WTC11 (cell line): ENCODE results near the gene NEDD4L. TPM values are rescaled to one million over a fixed set of nuclear protein-coding genes. Genes with fewer than 3 reads are reported as not detected.

ENCODE experiments used
- ATAC-seq: fragments of 200-7000 bp; cut with Tn5 transposase; 2 replicates; pipeline ENCODE4 v1.10.0; 2021; ENCODE audit warnings: mild to moderate bottlenecking, moderate library complexity
- CTCF ChIA-PET: fragments of 300-600 bp; sonication (Branson Sonifier 250); formaldehyde crosslinking; loops from one replicate; lab custom pipeline; 2021; ENCODE audit warnings: antibody characterized with exemption; lab: Charles Lee
- POLR2A ChIA-PET: fragments of 350-600 bp; sonication (Branson Sonifier 250); formaldehyde crosslinking; loops from one replicate; lab custom pipeline; 2021; ENCODE audit warnings: antibody characterized with exemption; lab: Charles Lee
- DNase-seq: peaks from one replicate; pipeline ENCODE4 v3.0.0; 2021; ENCODE audit warnings: low spot score
- H3K27ac Mint-ChIP-seq: 2 replicates; pipeline ENCODE4 v1.8.0; 2021; ENCODE audit warnings: mixed read lengths
- H3K27me3 Mint-ChIP-seq: 2 replicates; pipeline ENCODE4 v1.8.0; 2021; ENCODE audit warnings: low read depth, mild to moderate bottlenecking, moderate library complexity, mixed read lengths
- H3K36me3 Mint-ChIP-seq: 2 replicates; pipeline ENCODE4 v1.8.0; 2021; ENCODE audit warnings: mixed read lengths
- H3K4me1 Mint-ChIP-seq: 2 replicates; pipeline ENCODE4 v1.8.0; 2022; ENCODE audit warnings: mixed read lengths
- H3K4me3 Mint-ChIP-seq: 2 replicates; pipeline ENCODE4 v1.8.0; 2021; ENCODE audit warnings: mild to moderate bottlenecking, moderate library complexity, mixed read lengths
- H3K9me3 Mint-ChIP-seq: 2 replicates; pipeline ENCODE4 v1.8.0; 2021; ENCODE audit warnings: mixed read lengths
- AR ChIP-seq: fragments of 250-450 bp; sonication (Bioruptor Pico); IDR thresholded peaks from 2 replicates; pipeline ENCODE4 v1.9.0; 2021; ENCODE audit warnings: mild to moderate bottlenecking
- ATF2 ChIP-seq: sonication (generic); formaldehyde crosslinking; IDR thresholded peaks from 2 replicates; pipeline ENCODE4 v1.8.1; 2022; ENCODE audit warnings: low read depth, missing genetic modification reagents, borderline replicate concordance
- CREB1 ChIP-seq: sonication (generic); formaldehyde crosslinking; IDR thresholded peaks from 2 replicates; pipeline ENCODE4 v1.8.0; 2023; ENCODE audit warnings: mild to moderate bottlenecking, missing genetic modification reagents
- ELF4 ChIP-seq: sonication (generic); formaldehyde crosslinking; IDR thresholded peaks from 2 replicates; pipeline ENCODE4 v1.8.1; 2022; ENCODE audit warnings: low read depth, mild to moderate bottlenecking, moderate library complexity, missing genetic modification reagents
- EMX1 ChIP-seq: fragments of 250-450 bp; sonication (Bioruptor Pico); IDR thresholded peaks from 2 replicates; pipeline ENCODE4 v1.8.0; 2021; ENCODE audit warnings: mild to moderate bottlenecking
- ETV6 ChIP-seq: sonication (generic); formaldehyde crosslinking; IDR thresholded peaks from 2 replicates; pipeline ENCODE4 v1.8.1; 2022; ENCODE audit warnings: mild to moderate bottlenecking, missing genetic modification reagents
- GABPB1 ChIP-seq: sonication (generic); formaldehyde crosslinking; IDR thresholded peaks from 2 replicates; pipeline ENCODE4 v1.8.1; 2023; ENCODE audit warnings: mild to moderate bottlenecking, missing genetic modification reagents
- GRHL2 ChIP-seq: fragments of 250-450 bp; sonication (Bioruptor Pico); IDR thresholded peaks from 2 replicates; pipeline ENCODE4 v1.8.0; 2022; ENCODE audit warnings: mild to moderate bottlenecking, moderate library complexity; ENCODE audit not compliant: insufficient replicate concordance, severe bottlenecking
- JAZF1 ChIP-seq: fragments of 250-450 bp; sonication (Bioruptor Pico); IDR thresholded peaks from 2 replicates; pipeline ENCODE4 v1.9.0; 2021; ENCODE audit warnings: moderate library complexity, mild to moderate bottlenecking, inconsistent platforms
- KAT7 ChIP-seq: sonication (generic); formaldehyde crosslinking; IDR thresholded peaks from 2 replicates; pipeline ENCODE4 v1.8.1; 2023; ENCODE audit warnings: missing genetic modification reagents, mild to moderate bottlenecking, borderline replicate concordance
- MXD4 ChIP-seq: fragments of 250-450 bp; sonication (Bioruptor Pico); IDR thresholded peaks from 2 replicates; pipeline ENCODE4 v1.8.0; 2021; ENCODE audit warnings: mild to moderate bottlenecking, moderate library complexity, borderline replicate concordance
- SMAD4 ChIP-seq: sonication (generic); formaldehyde crosslinking; IDR thresholded peaks from 2 replicates; pipeline ENCODE4 v1.8.0; 2022; ENCODE audit warnings: mild to moderate bottlenecking, missing genetic modification reagents
- SP1 ChIP-seq: sonication (generic); formaldehyde crosslinking; conservative IDR thresholded peaks from 2 replicates; pipeline ENCODE4 v1.8.1; 2022; ENCODE audit warnings: missing genetic modification reagents
- USF1 ChIP-seq: sonication (generic); formaldehyde crosslinking; IDR thresholded peaks from 2 replicates; pipeline ENCODE4 v1.8.0; 2022; ENCODE audit warnings: mild to moderate bottlenecking, missing genetic modification reagents
- ZMAT4 ChIP-seq: fragments of 250-450 bp; sonication (Bioruptor Pico); IDR thresholded peaks from 2 replicates; pipeline ENCODE4 v1.9.0; 2021; ENCODE audit warnings: mild to moderate bottlenecking
- ZNF396 ChIP-seq: fragments of 250-450 bp; sonication (Bioruptor Pico); IDR thresholded peaks from 2 replicates; pipeline ENCODE4 v1.8.0; 2021; ENCODE audit warnings: mild to moderate bottlenecking, moderate library complexity, borderline replicate concordance
- total RNA-seq: library from RNA; stranded (reverse); gene quantifications from 3 replicates; pipeline ENCODE4 v1.2.3, GENCODE V29; 2021
- TF ChIP-seq, protein P1 (sequence below): fragments of 200-600 bp; IDR thresholded peaks from 2 replicates; pipeline ENCODE4 v1.8.0; 2022; ENCODE audit warnings: antibody characterized with exemption
- TF ChIP-seq, protein P2 (sequence below): sonication (generic); formaldehyde crosslinking; IDR thresholded peaks from 2 replicates; pipeline ENCODE4 v1.8.1; 2022; ENCODE audit warnings: missing genetic modification reagents, borderline replicate concordance
- TF ChIP-seq, protein P3 (sequence below): sonication (generic); formaldehyde crosslinking; IDR thresholded peaks from 2 replicates; pipeline ENCODE4 v1.8.0; 2023; ENCODE audit warnings: mild to moderate bottlenecking, missing genetic modification reagents

The NEDD4L gene
- total RNA-seq, 1 experiment from 2014 or later = 88.0 TPM

GRCh38 chr18:58221060-58221725 lies 177.2 kb downstream of the NEDD4L start:
- H3K27ac Mint-ChIP-seq = peak overlapping the region; percentile 53
- ATAC-seq (peak; percentile 74), DNase-seq (no peak)
- POLR2A ChIA-PET = interaction anchor here (0.9 kb wide), 1 partner anchor 390 kb away, joined by 5 read pairs; no protein-coding TSS in a partner anchor
- H3K9me3 Mint-ChIP-seq = no peaks in the 10 kb centered on the region
- CTCF ChIA-PET = interaction anchor here (1.0 to 1.9 kb wide), 5 partner anchors 24 to 85 kb away, joined by 3 to 10 read pairs (median 5); no protein-coding TSS in a partner anchor
- H3K27me3 Mint-ChIP-seq = no peaks in the 10 kb centered on the region
- no peak overlapping the region for H3K4me3 Mint-ChIP-seq
- H3K36me3 Mint-ChIP-seq = no peaks in the 10 kb centered on the region
- TF ChIP-seq ATF2 = no peak
- no peak for TF ChIP-seq SP1 (CRISPR knock-in tag)
- TF ChIP-seq, protein P1, sequence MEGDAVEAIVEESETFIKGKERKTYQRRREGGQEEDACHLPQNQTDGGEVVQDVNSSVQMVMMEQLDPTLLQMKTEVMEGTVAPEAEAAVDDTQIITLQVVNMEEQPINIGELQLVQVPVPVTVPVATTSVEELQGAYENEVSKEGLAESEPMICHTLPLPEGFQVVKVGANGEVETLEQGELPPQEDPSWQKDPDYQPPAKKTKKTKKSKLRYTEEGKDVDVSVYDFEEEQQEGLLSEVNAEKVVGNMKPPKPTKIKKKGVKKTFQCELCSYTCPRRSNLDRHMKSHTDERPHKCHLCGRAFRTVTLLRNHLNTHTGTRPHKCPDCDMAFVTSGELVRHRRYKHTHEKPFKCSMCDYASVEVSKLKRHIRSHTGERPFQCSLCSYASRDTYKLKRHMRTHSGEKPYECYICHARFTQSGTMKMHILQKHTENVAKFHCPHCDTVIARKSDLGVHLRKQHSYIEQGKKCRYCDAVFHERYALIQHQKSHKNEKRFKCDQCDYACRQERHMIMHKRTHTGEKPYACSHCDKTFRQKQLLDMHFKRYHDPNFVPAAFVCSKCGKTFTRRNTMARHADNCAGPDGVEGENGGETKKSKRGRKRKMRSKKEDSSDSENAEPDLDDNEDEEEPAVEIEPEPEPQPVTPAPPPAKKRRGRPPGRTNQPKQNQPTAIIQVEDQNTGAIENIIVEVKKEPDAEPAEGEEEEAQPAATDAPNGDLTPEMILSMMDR = no peak
- peak; percentile 68 for TF ChIP-seq GABPB1
- TF ChIP-seq, protein P2, sequence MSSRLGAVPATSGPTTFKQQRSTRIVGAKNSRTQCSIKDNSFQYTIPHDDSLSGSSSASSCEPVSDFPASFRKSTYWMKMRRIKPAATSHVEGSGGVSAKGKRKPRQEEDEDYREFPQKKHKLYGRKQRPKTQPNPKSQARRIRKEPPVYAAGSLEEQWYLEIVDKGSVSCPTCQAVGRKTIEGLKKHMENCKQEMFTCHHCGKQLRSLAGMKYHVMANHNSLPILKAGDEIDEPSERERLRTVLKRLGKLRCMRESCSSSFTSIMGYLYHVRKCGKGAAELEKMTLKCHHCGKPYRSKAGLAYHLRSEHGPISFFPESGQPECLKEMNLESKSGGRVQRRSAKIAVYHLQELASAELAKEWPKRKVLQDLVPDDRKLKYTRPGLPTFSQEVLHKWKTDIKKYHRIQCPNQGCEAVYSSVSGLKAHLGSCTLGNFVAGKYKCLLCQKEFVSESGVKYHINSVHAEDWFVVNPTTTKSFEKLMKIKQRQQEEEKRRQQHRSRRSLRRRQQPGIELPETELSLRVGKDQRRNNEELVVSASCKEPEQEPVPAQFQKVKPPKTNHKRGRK (CRISPR knock-in tag) = no peak
- peaks cover 79% of the 10 kb centered on the region for H3K4me1 Mint-ChIP-seq

GRCh38 chr18:58222432-58223125 lies 178.6 kb downstream of the NEDD4L start:
- H3K4me3 Mint-ChIP-seq = no peak overlapping the region
- ChIA-PET POLR2A (no interaction called here), CTCF (interaction anchor here (1.2 to 1.9 kb wide), 2 partner anchors 21 to 27 kb away, joined by 3 to 10 read pairs; no protein-coding TSS in a partner anchor)
- H3K9me3 Mint-ChIP-seq = no peaks in the 10 kb centered on the region
- DNase-seq = no peak
- H3K27ac Mint-ChIP-seq = peak overlapping the region; percentile 93
- ATAC-seq = no peak
- H3K27me3 Mint-ChIP-seq = no peaks in the 10 kb centered on the region
- peaks cover 81% of the 10 kb centered on the region for H3K4me1 Mint-ChIP-seq
- H3K36me3 Mint-ChIP-seq = no peaks in the 10 kb centered on the region
- TF ChIP-seq ZMAT4 (CRISPR knock-in tag) = no peak
- TF ChIP-seq AR = no peak
- TF ChIP-seq, protein P2 (CRISPR knock-in tag) = no peak
- TF ChIP-seq GRHL2 (CRISPR knock-in tag) = no peak
- no peak for TF ChIP-seq KAT7 (CRISPR knock-in tag)
- TF ChIP-seq MXD4 (CRISPR knock-in tag) = no peak
- TF ChIP-seq ETV6 (CRISPR knock-in tag) = no peak
- no peak for TF ChIP-seq JAZF1 (CRISPR knock-in tag)
- TF ChIP-seq CREB1 (CRISPR knock-in tag) = no peak
- no peak for TF ChIP-seq ZNF396
- no peak for TF ChIP-seq USF1 (CRISPR knock-in tag)
- TF ChIP-seq ELF4 (CRISPR knock-in tag) = no peak
- TF ChIP-seq, protein P3, sequence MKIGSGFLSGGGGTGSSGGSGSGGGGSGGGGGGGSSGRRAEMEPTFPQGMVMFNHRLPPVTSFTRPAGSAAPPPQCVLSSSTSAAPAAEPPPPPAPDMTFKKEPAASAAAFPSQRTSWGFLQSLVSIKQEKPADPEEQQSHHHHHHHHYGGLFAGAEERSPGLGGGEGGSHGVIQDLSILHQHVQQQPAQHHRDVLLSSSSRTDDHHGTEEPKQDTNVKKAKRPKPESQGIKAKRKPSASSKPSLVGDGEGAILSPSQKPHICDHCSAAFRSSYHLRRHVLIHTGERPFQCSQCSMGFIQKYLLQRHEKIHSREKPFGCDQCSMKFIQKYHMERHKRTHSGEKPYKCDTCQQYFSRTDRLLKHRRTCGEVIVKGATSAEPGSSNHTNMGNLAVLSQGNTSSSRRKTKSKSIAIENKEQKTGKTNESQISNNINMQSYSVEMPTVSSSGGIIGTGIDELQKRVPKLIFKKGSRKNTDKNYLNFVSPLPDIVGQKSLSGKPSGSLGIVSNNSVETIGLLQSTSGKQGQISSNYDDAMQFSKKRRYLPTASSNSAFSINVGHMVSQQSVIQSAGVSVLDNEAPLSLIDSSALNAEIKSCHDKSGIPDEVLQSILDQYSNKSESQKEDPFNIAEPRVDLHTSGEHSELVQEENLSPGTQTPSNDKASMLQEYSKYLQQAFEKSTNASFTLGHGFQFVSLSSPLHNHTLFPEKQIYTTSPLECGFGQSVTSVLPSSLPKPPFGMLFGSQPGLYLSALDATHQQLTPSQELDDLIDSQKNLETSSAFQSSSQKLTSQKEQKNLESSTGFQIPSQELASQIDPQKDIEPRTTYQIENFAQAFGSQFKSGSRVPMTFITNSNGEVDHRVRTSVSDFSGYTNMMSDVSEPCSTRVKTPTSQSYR = no peak
- no peak for TF ChIP-seq EMX1
- no peak for TF ChIP-seq GABPB1
- TF ChIP-seq SMAD4 (CRISPR knock-in tag) = no peak
